Vagina (tissue), 2 donors: ENCODE results near the gene P2RX7.
"Not testable (repeated sequence)": the region's sequence is repeated elsewhere in the genome, so short reads cannot be mapped to it uniquely, and the experiment has no call there.

Source experiments
- POLR2A ChIP-seq, 2 donors: fragments of 450-650 bp; IDR thresholded peaks; one replicate each; pipeline ENCODE4 v1.6.1; 2017; ENCODE audit warnings: antibody characterized with exemption in 2 of 2, mild to moderate bottlenecking in 2 of 2, moderate library complexity in 2 of 2
- TF ChIP-seq, protein P1 (sequence below), 3 experiments: fragments of 450-650 bp in 2 of 3; fragments of 200-600 bp in 1 of 3; sonication (generic) in 1 of 3; IDR thresholded peaks; one replicate each; pipeline ENCODE4 v1.5.1; 2017 to 2019; ENCODE audit warnings: antibody characterized with exemption in 3 of 3, mild to moderate bottlenecking in 2 of 3, moderate library complexity in 2 of 3

DNA sequence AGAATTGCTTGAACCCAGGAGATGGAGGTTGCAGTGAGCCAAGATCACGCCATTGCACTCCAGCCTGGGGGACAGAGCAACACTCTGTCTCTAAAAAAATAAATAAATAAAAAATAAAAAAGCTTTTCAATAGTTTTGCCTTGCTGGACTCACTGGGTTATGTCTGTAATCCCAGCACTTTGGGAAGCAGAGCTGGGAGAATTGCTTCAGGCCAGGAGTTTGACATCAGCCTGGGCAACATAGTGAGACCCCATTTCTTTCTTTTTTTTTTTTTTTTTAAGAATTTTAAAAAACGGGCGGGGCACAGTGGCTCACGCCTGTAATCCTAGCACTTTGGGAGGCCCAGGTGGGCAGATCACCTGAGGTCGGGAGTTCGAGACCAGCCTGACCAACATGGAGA lies 68.5 kb downstream of the P2RX7 start:
- TF ChIP-seq, protein P1, sequence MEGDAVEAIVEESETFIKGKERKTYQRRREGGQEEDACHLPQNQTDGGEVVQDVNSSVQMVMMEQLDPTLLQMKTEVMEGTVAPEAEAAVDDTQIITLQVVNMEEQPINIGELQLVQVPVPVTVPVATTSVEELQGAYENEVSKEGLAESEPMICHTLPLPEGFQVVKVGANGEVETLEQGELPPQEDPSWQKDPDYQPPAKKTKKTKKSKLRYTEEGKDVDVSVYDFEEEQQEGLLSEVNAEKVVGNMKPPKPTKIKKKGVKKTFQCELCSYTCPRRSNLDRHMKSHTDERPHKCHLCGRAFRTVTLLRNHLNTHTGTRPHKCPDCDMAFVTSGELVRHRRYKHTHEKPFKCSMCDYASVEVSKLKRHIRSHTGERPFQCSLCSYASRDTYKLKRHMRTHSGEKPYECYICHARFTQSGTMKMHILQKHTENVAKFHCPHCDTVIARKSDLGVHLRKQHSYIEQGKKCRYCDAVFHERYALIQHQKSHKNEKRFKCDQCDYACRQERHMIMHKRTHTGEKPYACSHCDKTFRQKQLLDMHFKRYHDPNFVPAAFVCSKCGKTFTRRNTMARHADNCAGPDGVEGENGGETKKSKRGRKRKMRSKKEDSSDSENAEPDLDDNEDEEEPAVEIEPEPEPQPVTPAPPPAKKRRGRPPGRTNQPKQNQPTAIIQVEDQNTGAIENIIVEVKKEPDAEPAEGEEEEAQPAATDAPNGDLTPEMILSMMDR (IDR thresholded peaks at IDR 0.05): not testable (repeated sequence)
- TF ChIP-seq POLR2A (IDR thresholded peaks at IDR 0.05): not testable (repeated sequence)
